ENCODE data around the gene PDGFA. TPM values are rescaled to one million over a fixed set of nuclear protein-coding genes. Genes with fewer than 3 reads are reported as not detected.

Gene PDGFA
- total RNA-seq, 1 donor from 2014 or later, result 10.6 TPM

- Mint-ChIP-seq H3K4me3 (ENCODE audit: low read depth) (no peak overlapping the region), H3K36me3 (ENCODE audit: low read depth) (no peaks in the 10 kb centered on the region), H3K4me1 (ENCODE audit: low read depth) (no peaks in the 10 kb centered on the region), H3K9me3 (no peaks in the 10 kb centered on the region), H3K27ac (no peak overlapping the region), H3K27me3 (ENCODE audit: low read depth) (no peaks in the 10 kb centered on the region)
- intact Hi-C loops (cut with micrococcal nuclease), result no loop called here
- DNase-seq (ENCODE audit: low spot score), result no peak
Measured at GRCh38 chr7:548401-548800, 28.8 kb upstream of the PDGFA start.

- Mint-ChIP-seq H3K9me3 (no peaks in the 10 kb centered on the region), H3K4me1 (ENCODE audit: low read depth) (peaks cover 3% of the 10 kb centered on the region), H3K27me3 (ENCODE audit: low read depth) (no peaks in the 10 kb centered on the region), H3K36me3 (ENCODE audit: low read depth) (no peaks in the 10 kb centered on the region), H3K27ac (no peak overlapping the region), H3K4me3 (ENCODE audit: low read depth) (no peak overlapping the region)
- intact Hi-C loops (cut with micrococcal nuclease), result no loop called here
- no peak for DNase-seq (ENCODE audit: low spot score)
Measured at GRCh38 chr7:545470-545869, 25.8 kb upstream of the PDGFA start.

- Mint-ChIP-seq H3K36me3 (ENCODE audit: low read depth) (no peaks in the 10 kb centered on the region), H3K27ac (no peak overlapping the region), H3K9me3 (no peaks in the 10 kb centered on the region), H3K4me1 (ENCODE audit: low read depth) (peaks cover 3% of the 10 kb centered on the region), H3K27me3 (ENCODE audit: low read depth) (no peaks in the 10 kb centered on the region), H3K4me3 (ENCODE audit: low read depth) (no peak overlapping the region)
- intact Hi-C loops (cut with micrococcal nuclease), result no loop called here
- no peak for DNase-seq (ENCODE audit: low spot score)
Measured at GRCh38 chr7:544338-545221, 24.9 kb upstream of the PDGFA start.

- intact Hi-C loops (cut with micrococcal nuclease), result no loop called here
- Mint-ChIP-seq H3K4me1 (ENCODE audit: low read depth) (peaks cover 3% of the 10 kb centered on the region), H3K36me3 (ENCODE audit: low read depth) (no peaks in the 10 kb centered on the region), H3K27me3 (ENCODE audit: low read depth) (no peaks in the 10 kb centered on the region), H3K4me3 (ENCODE audit: low read depth) (no peak overlapping the region), H3K27ac (no peak overlapping the region), H3K9me3 (no peaks in the 10 kb centered on the region)
- DNase-seq (ENCODE audit: low spot score), result no peak
Measured at GRCh38 chr7:543501-544337, 24.1 kb upstream of the PDGFA start.

- Mint-ChIP-seq H3K9me3 (no peaks in the 10 kb centered on the region), H3K27ac (no peak overlapping the region), H3K4me1 (ENCODE audit: low read depth) (peaks cover 3% of the 10 kb centered on the region), H3K27me3 (ENCODE audit: low read depth) (no peaks in the 10 kb centered on the region), H3K36me3 (ENCODE audit: low read depth) (no peaks in the 10 kb centered on the region), H3K4me3 (ENCODE audit: low read depth) (no peak overlapping the region)
- intact Hi-C loops (cut with micrococcal nuclease), result no loop called here
- DNase-seq (ENCODE audit: low spot score), result no peak
Measured at GRCh38 chr7:542713-543500, 23.3 kb upstream of the PDGFA start.

GRCh38 chr7:542131-542712 lies 22.6 kb upstream of the PDGFA start:
- intact Hi-C loops (cut with micrococcal nuclease), result no loop called here
- no peak overlapping the region for H3K4me3 Mint-ChIP-seq (ENCODE audit: low read depth)
- no peak overlapping the region for H3K27ac Mint-ChIP-seq
- H3K27me3 Mint-ChIP-seq (ENCODE audit: low read depth), result no peaks in the 10 kb centered on the region
- H3K4me1 Mint-ChIP-seq (ENCODE audit: low read depth), result peaks cover 3% of the 10 kb centered on the region
- no peaks in the 10 kb centered on the region for H3K36me3 Mint-ChIP-seq (ENCODE audit: low read depth)
- no peak for DNase-seq (ENCODE audit: low spot score)
- no peaks in the 10 kb centered on the region for H3K9me3 Mint-ChIP-seq

- H3K27ac Mint-ChIP-seq, result no peak overlapping the region
- no peak overlapping the region for H3K4me3 Mint-ChIP-seq (ENCODE audit: low read depth)
- intact Hi-C loops (cut with micrococcal nuclease), result no loop called here
- DNase-seq (ENCODE audit: low spot score), result no peak
- no peaks in the 10 kb centered on the region for H3K9me3 Mint-ChIP-seq
- H3K27me3 Mint-ChIP-seq (ENCODE audit: low read depth), result no peaks in the 10 kb centered on the region
- H3K4me1 Mint-ChIP-seq (ENCODE audit: low read depth), result peaks cover 3% of the 10 kb centered on the region
- H3K36me3 Mint-ChIP-seq (ENCODE audit: low read depth), result no peaks in the 10 kb centered on the region
Measured at GRCh38 chr7:541661-542060, 22.0 kb upstream of the PDGFA start.

- intact Hi-C loops (cut with micrococcal nuclease), result no loop called here
- peaks cover 3% of the 10 kb centered on the region for H3K4me1 Mint-ChIP-seq (ENCODE audit: low read depth)
- no peak overlapping the region for H3K27ac Mint-ChIP-seq
- H3K4me3 Mint-ChIP-seq (ENCODE audit: low read depth), result no peak overlapping the region
- H3K27me3 Mint-ChIP-seq (ENCODE audit: low read depth), result no peaks in the 10 kb centered on the region
- no peak for DNase-seq (ENCODE audit: low spot score)
- H3K9me3 Mint-ChIP-seq, result no peaks in the 10 kb centered on the region
- H3K36me3 Mint-ChIP-seq (ENCODE audit: low read depth), result no peaks in the 10 kb centered on the region
Measured at GRCh38 chr7:540997-541396, 21.4 kb upstream of the PDGFA start.

GRCh38 chr7:540579-540978 lies 20.9 kb upstream of the PDGFA start:
- H3K9me3 Mint-ChIP-seq, result no peaks in the 10 kb centered on the region
- H3K4me1 Mint-ChIP-seq (ENCODE audit: low read depth), result peaks cover 3% of the 10 kb centered on the region
- DNase-seq (ENCODE audit: low spot score), result no peak
- no peaks in the 10 kb centered on the region for H3K36me3 Mint-ChIP-seq (ENCODE audit: low read depth)
- H3K27ac Mint-ChIP-seq, result no peak overlapping the region
- intact Hi-C loops (cut with micrococcal nuclease), result no loop called here
- H3K4me3 Mint-ChIP-seq (ENCODE audit: low read depth), result no peak overlapping the region
- no peaks in the 10 kb centered on the region for H3K27me3 Mint-ChIP-seq (ENCODE audit: low read depth)

GRCh38 chr7:539731-540411 lies 20.2 kb upstream of the PDGFA start:
- Mint-ChIP-seq H3K4me1 (ENCODE audit: low read depth) (peaks cover 3% of the 10 kb centered on the region), H3K9me3 (no peaks in the 10 kb centered on the region), H3K27me3 (ENCODE audit: low read depth) (no peaks in the 10 kb centered on the region), H3K36me3 (ENCODE audit: low read depth) (no peaks in the 10 kb centered on the region), H3K27ac (no peak overlapping the region), H3K4me3 (ENCODE audit: low read depth) (no peak overlapping the region)
- no peak for DNase-seq (ENCODE audit: low spot score)
- intact Hi-C loops (cut with micrococcal nuclease), result no loop called here

GRCh38 chr7:538764-539685 lies 19.4 kb upstream of the PDGFA start:
- Mint-ChIP-seq H3K27ac (no peak overlapping the region), H3K27me3 (ENCODE audit: low read depth) (no peaks in the 10 kb centered on the region), H3K4me1 (ENCODE audit: low read depth) (peaks cover 3% of the 10 kb centered on the region), H3K36me3 (ENCODE audit: low read depth) (no peaks in the 10 kb centered on the region), H3K9me3 (no peaks in the 10 kb centered on the region), H3K4me3 (ENCODE audit: low read depth) (no peak overlapping the region)
- intact Hi-C loops (cut with micrococcal nuclease), result no loop called here
- no peak for DNase-seq (ENCODE audit: low spot score)

Measured in activated T-helper 2 cell treated with anti-CD3 and anti-CD28 coated beads, Interferon-gamma antibody, Interleukin-2, Interleukin-4, amounts not matched to agents 10 μg/mL and 5 μg/mL and 100 μg/mL, durations not matched to agents 14 hours and 24 hours and 36 hours (primary cell).